ENCODE results near the gene TUBA1C.

GRCh38 chr12:49287876-49288275, 23.0 kb downstream of the TUBA1C start:
- no peak for TF ChIP-seq EGR1 (IDR thresholded peaks at IDR 0.05)
- TF ChIP-seq MAX (IDR thresholded peaks at IDR 0.05): no peak
- TF ChIP-seq ZBTB7A (IDR thresholded peaks at IDR 0.05; ENCODE audit: low read depth): no peak
- no peak for TF ChIP-seq EP300 (IDR thresholded peaks at IDR 0.05; ENCODE audit: borderline replicate concordance)
- no peak for TF ChIP-seq RAD21 (IDR thresholded peaks at IDR 0.05; ENCODE audit: low read depth)
- TF ChIP-seq TEAD4 (IDR thresholded peaks at IDR 0.05): no peak
- no peak for TF ChIP-seq CREB1 (IDR thresholded peaks at IDR 0.05; ENCODE audit: low read depth)
